Cardiac muscle cell (in vitro differentiated cells and primary cell): ENCODE results near the gene RIC3. TPM values are rescaled to one million over a fixed set of nuclear protein-coding genes. Genes with fewer than 3 reads are reported as not detected.
A peak's percentile ranks its signal among the peaks of the same experiment; 100 is the strongest.

Experiments
- DNase-seq, 2 donors: peaks; one replicate each; pipeline versions ENCODE4 v3.0.0 to v3.0.0-alpha.2; 2010 to 2017; ENCODE audit warnings: low read depth in 1 of 2, low spot score in 1 of 2
- H3K27ac ChIP-seq: fragments of 200-600 bp; sonication (generic); 2 replicates; pipeline ENCODE4 v1.5.1; 2016
- H3K27me3 ChIP-seq: fragments of 200-600 bp; sonication (generic); 2 replicates; pipeline ENCODE4 v1.6.0; 2016; ENCODE audit warnings: control low read depth
- H3K36me3 ChIP-seq: fragments of 200-600 bp; sonication (generic); 2 replicates; pipeline ENCODE4 v1.5.1; 2016; ENCODE audit warnings: control low read depth
- H3K4me1 ChIP-seq: fragments of 200-600 bp; sonication (generic); 2 replicates; pipeline ENCODE4 v1.8.1; 2017; ENCODE audit warnings: low read depth, mild to moderate bottlenecking, mixed run types
- H3K4me3 ChIP-seq: fragments of 200-600 bp; sonication (generic); 2 replicates; pipeline ENCODE4 v1.5.1; 2016; ENCODE audit warnings: mild to moderate bottlenecking
- H3K9me3 ChIP-seq: fragments of 200-600 bp; sonication (generic); 2 replicates; pipeline ENCODE4 v1.5.1; 2017; ENCODE audit warnings: low read depth, mild to moderate bottlenecking, control low read depth
- CTCF ChIP-seq: IDR thresholded peaks from 2 replicates; pipeline ENCODE4 v1.5.1; 2012; ENCODE audit warnings: low read depth, mild to moderate bottlenecking, low read length
- polyA plus RNA-seq: library from polyadenylated mRNA; unstranded; fragments of >200 nt; fragmentation: Nextera tagmentation; extraction: Ambion mirVana; gene quantifications from 2 replicates; pipeline ENCODE4 v1.2.1, GENCODE V29; 2016
- total RNA-seq: library from RNA; depleted of rRNA; stranded (reverse); fragments of >200 nt; gene quantifications from 2 replicates; pipeline ENCODE4 v1.2.3, GENCODE V29; 2016

The RIC3 gene
- total and polyA plus RNA-seq, 2 experiments from 2014 or later: 14.3 to 22.1 TPM

GRCh38 chr11:8099291-8099899, 69.4 kb downstream of the RIC3 start:
- Histone ChIP-seq H3K4me3 (no peak overlapping the region), H3K27me3 (no peaks in the 10 kb centered on the region), H3K4me1 (no peaks in the 10 kb centered on the region), H3K9me3 (no peaks in the 10 kb centered on the region), H3K36me3 (peaks cover 11% of the 10 kb centered on the region), H3K27ac (no peak overlapping the region)
- peak; percentile 68 to 88 for DNase-seq
- peak; percentile 91 for TF ChIP-seq CTCF

GRCh38 chr11:8098879-8099278, 69.9 kb downstream of the RIC3 start:
- Histone ChIP-seq H3K27ac (no peak overlapping the region), H3K4me3 (no peak overlapping the region), H3K36me3 (peaks cover 11% of the 10 kb centered on the region), H3K27me3 (no peaks in the 10 kb centered on the region), H3K9me3 (no peaks in the 10 kb centered on the region), H3K4me1 (no peaks in the 10 kb centered on the region)
- DNase-seq: no peak
- TF ChIP-seq CTCF: no peak

GRCh38 chr11:8098361-8098760, 70.5 kb downstream of the RIC3 start:
- Histone ChIP-seq H3K27me3 (no peaks in the 10 kb centered on the region), H3K36me3 (peaks cover 7% of the 10 kb centered on the region), H3K9me3 (no peaks in the 10 kb centered on the region), H3K4me3 (no peak overlapping the region), H3K27ac (no peak overlapping the region), H3K4me1 (no peaks in the 10 kb centered on the region)
- TF ChIP-seq CTCF: no peak
- DNase-seq: peak in 1 of 2 donors; percentile 15

GRCh38 chr11:8097926-8098325, 70.9 kb downstream of the RIC3 start:
- no peak overlapping the region for H3K4me3 ChIP-seq
- no peaks in the 10 kb centered on the region for H3K9me3 ChIP-seq
- no peaks in the 10 kb centered on the region for H3K27me3 ChIP-seq
- no peaks in the 10 kb centered on the region for H3K4me1 ChIP-seq
- no peak for TF ChIP-seq CTCF
- no peak overlapping the region for H3K27ac ChIP-seq
- DNase-seq: no peak
- H3K36me3 ChIP-seq: peaks cover 5% of the 10 kb centered on the region

- no peak overlapping the region for H3K27ac ChIP-seq
- no peaks in the 10 kb centered on the region for H3K4me1 ChIP-seq
- TF ChIP-seq CTCF: no peak
- no peaks in the 10 kb centered on the region for H3K9me3 ChIP-seq
- no peaks in the 10 kb centered on the region for H3K27me3 ChIP-seq
- H3K4me3 ChIP-seq: no peak overlapping the region
- peaks cover 5% of the 10 kb centered on the region for H3K36me3 ChIP-seq
- no peak for DNase-seq
These were observed 71.4 kb downstream of the RIC3 start for GRCh38 chr11:8097468-8097867.
